GM12891 (cell line): ENCODE data around the gene RNF213.
"Not testable (repeated sequence)": the region's sequence is repeated elsewhere in the genome, so short reads cannot be mapped to it uniquely, and the experiment has no call there.

Experiments
- DNase-seq: peaks from one replicate; pipeline ENCODE4 v3.0.0; 2011; ENCODE audit warnings: low spot score; ENCODE audit not compliant: insufficient read length
- FAIRE-seq: peaks from 2 replicates; lab custom pipeline; 2011; peaks lifted over from hg19 to GRCh38; lab: Jason Lieb, UNC
- PAX5 ChIP-seq: IDR thresholded peaks from 2 replicates; pipeline ENCODE4 v1.6.1; 2011; ENCODE audit warnings: low read length, moderate library complexity, mild to moderate bottlenecking; ENCODE audit not compliant: insufficient read depth, severe bottlenecking
- POLR2A ChIP-seq: IDR thresholded peaks from 2 replicates; pipeline ENCODE4 v1.6.1; 2011; ENCODE audit warnings: low read depth, low read length, control low read depth
- POLR2AphosphoS5 ChIP-seq: IDR thresholded peaks from 2 replicates; pipeline ENCODE4 v1.6.1; 2011; ENCODE audit warnings: low read depth, low read length, control low read depth
- POU2F2 ChIP-seq: IDR thresholded peaks from 2 replicates; pipeline ENCODE4 v1.6.1; 2011; ENCODE audit warnings: low read depth, mild to moderate bottlenecking, control low read depth, low read length, moderate library complexity
- SPI1 ChIP-seq: IDR thresholded peaks from 2 replicates; pipeline ENCODE4 v1.6.1; 2011; ENCODE audit warnings: low read depth, low read length, control low read depth
- TAF1 ChIP-seq: IDR thresholded peaks from 2 replicates; pipeline ENCODE4 v1.6.1; 2011; ENCODE audit warnings: low read depth, low read length, control low read depth

RNF213 gene

GRCh38 chr17:80303824-80304223 is 43.2 kb downstream of the RNF213 start:
- TF ChIP-seq POU2F2, result no peak
- no peak for TF ChIP-seq POLR2AphosphoS5
- TF ChIP-seq SPI1, result no peak
- no peak for TF ChIP-seq POLR2A
- TF ChIP-seq PAX5, result no peak
- TF ChIP-seq TAF1, result no peak
- FAIRE-seq, result no peak

GRCh38 chr17:80307994-80308691 is 47.5 kb downstream of the RNF213 start:
- no peak for FAIRE-seq
- no peak for DNase-seq
- no peak for TF ChIP-seq PAX5
- TF ChIP-seq SPI1, result no peak
- no peak for TF ChIP-seq TAF1
- no peak for TF ChIP-seq POU2F2
- no peak for TF ChIP-seq POLR2A
- TF ChIP-seq POLR2AphosphoS5, result no peak

More at GRCh38 chr17:80303824-80304223, 43.2 kb downstream of the RNF213 start:
- DNase-seq, result no peak

GRCh38 chr17:80308692-80309517 is 48.3 kb downstream of the RNF213 start:
- DNase-seq (no peak), FAIRE-seq (no peak)
- TF ChIP-seq POU2F2 (no peak), POLR2A (no peak), TAF1 (no peak), PAX5 (no peak)

GRCh38 chr17:80311216-80311827 is 50.7 kb downstream of the RNF213 start:
- FAIRE-seq (no peak), DNase-seq (no peak)
- TF ChIP-seq POU2F2 (no peak), TAF1 (no peak), POLR2AphosphoS5 (no peak), SPI1 (no peak), PAX5 (no peak), POLR2A (no peak)

- DNase-seq (no peak), FAIRE-seq (no peak)
- TF ChIP-seq SPI1, result no peak
- TF ChIP-seq POLR2AphosphoS5, result no peak
- TF ChIP-seq PAX5, result no peak
Measured at GRCh38 chr17:80312621-80313135, 52.0 kb downstream of the RNF213 start.

GRCh38 chr17:80313160-80313829 is 52.6 kb downstream of the RNF213 start:
- TF ChIP-seq POLR2A, result no peak
- TF ChIP-seq POLR2AphosphoS5, result no peak
- no peak for TF ChIP-seq TAF1
- TF ChIP-seq PAX5, result no peak
- no peak for TF ChIP-seq POU2F2
- no peak for TF ChIP-seq SPI1
- FAIRE-seq (peak; percentile 74), DNase-seq (no peak)

GRCh38 chr17:80313946-80314345 is 53.3 kb downstream of the RNF213 start:
- not testable (repeated sequence) for DNase-seq, FAIRE-seq

GRCh38 chr17:80315517-80316182 is 55.0 kb downstream of the RNF213 start:
- peak; percentile 69 for FAIRE-seq

GRCh38 chr17:80316431-80316830 is 55.8 kb downstream of the RNF213 start:
- FAIRE-seq, result no peak
- no peak for DNase-seq
- TF ChIP-seq PAX5, result no peak

More at GRCh38 chr17:80315517-80316182, 55.0 kb downstream of the RNF213 start:
- no peak for DNase-seq
- no peak for TF ChIP-seq POU2F2
- TF ChIP-seq TAF1, result no peak
- TF ChIP-seq POLR2AphosphoS5, result no peak

- no peak for DNase-seq
- FAIRE-seq, result no peak
- TF ChIP-seq PAX5, result no peak
- no peak for TF ChIP-seq SPI1
- TF ChIP-seq TAF1, result no peak
- TF ChIP-seq POU2F2, result no peak
- TF ChIP-seq POLR2A, result no peak
- TF ChIP-seq POLR2AphosphoS5, result no peak
Measured at GRCh38 chr17:80316927-80317705, 56.5 kb downstream of the RNF213 start.
